ENCODE measurements around the gene RARG. TPM values are rescaled to one million over a fixed set of nuclear protein-coding genes. Genes with fewer than 3 reads are reported as not detected.

The RARG gene
- 81.5 and 84.3 TPM in 2 replicates for total RNA-seq

DNA sequence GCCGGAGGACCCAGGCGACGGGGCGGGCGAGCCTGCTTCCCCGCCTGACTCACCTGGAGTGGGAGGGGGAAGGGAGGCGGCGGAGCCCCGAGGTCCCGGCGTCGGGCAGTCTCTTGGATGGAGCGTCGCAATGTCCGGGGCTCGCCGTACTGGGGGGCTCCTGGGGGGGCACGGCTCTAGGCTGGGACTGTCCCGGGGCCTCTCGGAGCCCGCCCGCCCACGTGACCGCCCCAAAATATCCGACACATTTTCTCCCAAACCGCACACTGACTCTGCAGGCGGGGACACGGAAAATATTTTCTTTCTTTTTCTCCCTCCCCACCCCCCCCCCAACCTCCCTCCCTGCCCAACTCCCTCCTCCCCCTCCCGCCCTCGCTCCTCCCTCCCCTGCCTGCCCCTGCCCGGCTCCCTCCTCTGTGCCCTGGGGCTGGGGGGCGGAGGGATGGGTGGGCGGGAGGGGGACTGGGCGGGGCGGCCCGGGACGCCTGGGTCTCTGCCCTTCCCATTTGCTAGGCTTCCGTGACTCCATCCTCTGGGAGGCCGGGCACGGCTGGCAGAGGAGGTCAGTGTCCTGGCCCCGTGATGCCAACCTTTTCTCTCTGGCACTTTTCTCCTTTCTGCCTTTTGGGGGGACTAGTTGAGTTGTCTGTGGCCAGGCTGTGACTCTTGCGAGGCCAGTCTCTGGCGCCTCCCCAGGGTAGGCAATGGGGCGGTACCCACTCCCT lies at the start of gene RARG:
RARG (minus strand) TSS at position 289 of the 725 bp plus-strand sequence. CDS start 4,664 bp downstream, outside the sequence.

DNA sequence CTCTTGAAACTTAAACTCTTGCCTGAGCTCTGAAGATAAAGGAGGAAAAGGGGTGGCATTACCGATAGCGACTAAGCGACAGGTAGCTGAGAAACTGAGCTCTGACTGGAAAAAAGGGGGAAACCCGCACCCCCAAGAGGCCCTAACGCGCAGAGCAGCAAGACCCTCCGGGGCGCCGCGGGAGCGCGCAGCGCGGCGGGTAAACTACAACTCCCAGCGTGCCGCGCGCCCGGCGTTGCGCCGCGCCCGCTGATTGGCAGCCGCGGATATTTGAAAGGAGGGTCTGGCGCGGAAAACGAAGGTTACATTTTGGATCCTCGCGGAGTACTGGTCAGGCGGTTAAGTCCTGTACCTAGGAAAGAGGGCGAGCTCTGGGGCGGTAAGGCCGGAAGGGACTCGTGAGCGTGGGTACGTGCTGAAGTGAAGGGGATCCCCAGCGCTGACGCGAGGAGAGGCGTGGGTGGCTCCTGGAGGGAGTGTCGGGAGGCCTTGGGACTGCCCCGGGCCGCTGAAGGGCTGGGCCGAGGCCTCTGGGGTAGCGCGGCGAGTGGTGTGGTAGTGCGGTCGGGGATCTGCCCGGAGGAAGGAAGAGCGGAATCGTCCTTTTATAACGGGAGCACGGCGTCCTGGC lies 36.1 kb upstream of the RARG start, which contains the start of gene ESPL1:
ESPL1 (plus strand) TSS at position 301 of the 631 bp plus-strand sequence. CDS start 468 bp downstream, outside the sequence.

DNA sequence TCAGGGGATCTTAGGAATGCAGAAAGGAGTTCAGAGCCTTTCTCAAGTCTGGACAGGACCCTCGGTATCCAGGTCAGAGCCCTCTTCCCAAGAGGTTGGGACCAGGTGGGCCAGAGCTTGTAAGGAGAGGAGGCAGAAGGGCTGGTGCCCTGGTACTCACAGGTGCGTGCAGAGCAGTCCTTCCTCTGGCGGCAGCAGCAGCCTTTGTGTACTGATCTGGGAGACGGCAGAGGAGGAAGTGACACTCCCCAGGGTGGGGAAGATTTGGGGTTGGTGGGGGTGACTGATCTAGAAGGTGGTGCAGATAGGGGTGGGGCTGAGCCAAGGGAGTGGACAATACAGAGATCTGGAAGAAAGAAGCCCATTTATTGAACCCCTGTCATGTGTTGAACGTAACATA lies 25.0 kb downstream of the RARG start, which contains the start of gene ITGB7:
ITGB7 (minus strand) TSS at position 210 of the 400 bp plus-strand sequence. CDS start 6,808 bp downstream, outside the sequence.

DNA sequence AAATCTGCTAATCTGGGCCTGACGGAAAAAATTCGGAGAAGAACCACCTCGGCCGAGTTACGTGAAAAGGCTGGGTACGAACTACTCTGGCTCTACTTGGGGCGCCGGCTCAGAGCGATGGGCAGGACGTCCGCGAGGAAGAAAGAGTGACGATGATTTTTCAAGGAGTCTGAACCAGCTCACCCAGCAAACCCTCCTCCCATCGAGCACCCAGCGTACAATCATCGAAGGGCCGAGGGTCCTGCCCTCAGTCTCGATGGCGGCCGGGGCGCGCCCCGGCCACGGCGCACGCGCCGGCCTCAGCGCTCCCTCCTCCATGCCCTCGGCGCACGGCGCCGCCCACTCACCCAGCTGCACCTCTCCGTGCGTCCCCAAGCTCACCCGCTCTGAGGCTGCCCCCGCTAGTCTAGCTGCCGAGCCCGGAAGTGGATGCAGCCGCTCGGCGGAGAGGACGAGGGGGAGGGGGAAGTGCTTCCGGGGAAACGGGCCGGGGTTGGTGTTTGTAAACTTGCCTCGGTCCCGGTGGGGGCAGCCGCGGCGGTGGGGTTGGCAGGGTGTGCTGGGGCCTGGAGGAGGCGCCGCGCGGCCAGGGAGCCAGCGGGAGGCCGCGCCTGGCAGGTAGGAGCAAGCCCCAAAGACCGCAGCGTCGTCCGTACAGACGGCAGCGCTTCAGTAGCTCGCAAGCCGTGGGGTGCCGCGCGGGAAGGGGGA lies 51.6 kb downstream of the RARG start, which contains the start of the genes CSAD and ZNF740:
CSAD (minus strand) TSS at position 706 of the 711 bp plus-strand sequence. CDS start 7,455 bp downstream, outside the sequence.
ZNF740 (plus strand) TSS at position 503 of the 711 bp plus-strand sequence. CDS start 1,262 bp downstream, outside the sequence.

Other genes starting within 250 kb of the RARG start
- 273 and 317 TPM in 2 replicates for gene EIF4B, start 225.8 kb downstream of the RARG start, total RNA-seq
- 34.9 and 41.3 TPM in 2 replicates for gene TNS2, start 182.1 kb downstream of the RARG start, total RNA-seq
- 38.8 and 39.8 TPM in 2 replicates for gene SPRYD3, start 152.8 kb downstream of the RARG start, total RNA-seq
- gene IGFBP6, start 134.5 kb downstream of the RARG start, total RNA-seq: 222 and 277 TPM in 2 replicates
- not detected in 2 replicates for gene SOAT2, start 128.7 kb downstream of the RARG start, total RNA-seq
- gene ZNF740, start 51.5 kb downstream of the RARG start, total RNA-seq: 4.5 and 9.0 TPM in 2 replicates
- gene CSAD, start 51.3 kb downstream of the RARG start, total RNA-seq: 1.1 and 3.0 TPM in 2 replicates
- gene ITGB7, start 25.0 kb downstream of the RARG start, total RNA-seq: 0.30 and 0.80 TPM in 2 replicates
- gene ESPL1, start 36.1 kb upstream of the RARG start, total RNA-seq: 14.8 and 22.2 TPM in 2 replicates
- gene PFDN5, start 63.3 kb upstream of the RARG start, total RNA-seq: 384 and 454 TPM in 2 replicates
- 41.8 and 63.4 TPM in 2 replicates for gene MYG1, start 67.5 kb upstream of the RARG start, total RNA-seq
- gene AAAS, start 89.4 kb upstream of the RARG start, total RNA-seq: 59.6 and 69.6 TPM in 2 replicates
- gene SP7, start 104.1 kb upstream of the RARG start, total RNA-seq: 0.13 TPM in 1 of 2 replicates, not detected in the other
- gene SP1, start 148.0 kb upstream of the RARG start, total RNA-seq: 27.6 and 28.9 TPM in 2 replicates
- gene AMHR2, start 191.6 kb upstream of the RARG start, total RNA-seq: not detected in 2 replicates
- 76.1 and 115 TPM in 2 replicates for gene PRR13, start 209.5 kb upstream of the RARG start, total RNA-seq
- 203 and 218 TPM in 2 replicates for gene PCBP2, start 219.9 kb upstream of the RARG start, total RNA-seq

Measured in mammary microvascular endothelial cell (primary cell).